HG03025 (cell line): ENCODE results near the gene MED6.

Experiments used
- ATAC-seq: cut with Tn5 transposase; IDR thresholded peaks from one replicate; pipeline ENCODE4 v1.9.1; 2021; ENCODE audit warnings: mild to moderate bottlenecking, moderate library complexity; ENCODE audit not compliant: unreplicated experiment, low FRiP score

Gene MED6

DNA sequence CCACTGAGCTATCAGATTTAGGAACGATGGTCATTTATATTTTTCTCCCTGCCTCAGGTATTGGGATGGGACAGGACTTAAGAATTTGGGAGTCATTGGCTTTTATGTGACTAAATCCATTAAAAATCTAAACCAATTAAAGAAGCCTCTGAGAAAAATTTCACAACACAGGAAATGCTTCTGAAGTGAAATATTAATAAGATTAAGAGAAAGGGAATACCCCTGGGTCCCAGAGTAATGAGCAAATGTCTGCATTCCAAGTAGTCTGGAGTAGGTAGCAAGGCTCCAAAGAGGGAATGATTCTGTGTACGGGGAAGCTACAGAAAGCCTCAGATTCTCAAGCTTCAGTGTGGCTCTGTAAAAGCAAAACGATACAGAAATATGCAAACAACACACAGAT is 707 bp upstream of the MED6 start:
- no peak for ATAC-seq

- no peak for ATAC-seq
These were observed 1.1 kb downstream of the MED6 start for GRCh38 chr14:70599345-70599744.

- no peak for ATAC-seq
These were observed 2.7 kb downstream of the MED6 start for GRCh38 chr14:70597731-70598130.

- ATAC-seq = no peak
These were observed 4.8 kb downstream of the MED6 start for GRCh38 chr14:70595443-70596185.

DNA sequence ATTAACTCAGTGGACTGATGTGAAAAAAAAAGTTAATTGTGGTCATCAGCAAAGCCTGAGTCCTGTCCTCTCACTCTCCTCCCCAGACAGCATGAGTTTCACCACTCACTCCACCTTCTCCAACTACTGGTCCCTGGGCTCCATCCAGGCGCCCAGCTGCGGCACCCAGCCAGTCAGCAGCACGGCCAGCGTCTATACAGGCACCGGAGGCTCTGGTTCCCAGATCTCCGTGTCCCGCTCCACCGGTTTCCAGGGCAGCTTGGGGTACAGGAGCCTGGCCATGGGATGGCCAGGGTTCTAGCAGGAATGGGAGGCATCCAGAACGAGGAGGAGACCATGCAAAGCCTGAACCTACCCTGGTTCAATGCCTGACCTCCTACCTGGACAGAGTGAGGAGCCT is 6.0 kb downstream of the MED6 start:
- ATAC-seq = no peak

DNA sequence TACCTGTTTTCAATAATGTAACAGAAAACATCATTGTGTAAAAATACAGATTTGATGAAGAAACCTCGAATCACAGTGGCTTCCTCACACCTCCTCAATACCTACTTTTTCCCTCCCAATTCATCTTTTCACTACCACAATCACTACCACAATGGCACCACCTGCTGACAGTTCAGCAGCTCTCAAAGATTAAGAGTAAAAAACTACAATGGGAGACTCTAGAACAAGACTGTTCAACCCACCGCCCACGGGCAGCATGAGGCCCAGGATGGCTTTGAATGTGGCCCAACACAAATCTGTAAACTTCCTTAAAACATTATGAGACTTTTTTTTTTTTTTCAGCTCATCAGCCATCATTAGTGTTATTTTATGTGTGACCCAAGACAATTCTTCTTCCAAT is 15.2 kb downstream of the MED6 start:
- ATAC-seq = no peak

- ATAC-seq = no peak
These were observed 23.6 kb downstream of the MED6 start for GRCh38 chr14:70576891-70577290.

DNA sequence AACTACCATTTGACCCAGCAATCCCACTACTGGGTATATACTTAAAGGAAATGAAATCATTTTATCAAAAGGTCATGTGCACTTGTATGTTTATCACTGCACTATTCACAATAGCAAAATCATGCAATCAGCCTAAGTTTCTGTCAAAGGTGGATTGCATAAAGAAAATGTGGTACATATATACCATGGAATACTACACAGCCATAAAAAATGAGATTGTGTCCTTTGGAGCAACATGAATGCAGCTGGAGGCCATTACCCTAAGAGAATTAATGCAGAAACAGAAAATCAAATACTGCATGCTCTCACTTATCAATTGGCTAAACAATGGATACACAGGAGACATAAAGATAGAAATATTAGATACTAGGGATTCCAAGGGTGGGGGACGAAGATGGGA is 27.4 kb downstream of the MED6 start:
- no peak for ATAC-seq

GRCh38 chr14:70571139-70571538 is 29.3 kb downstream of the MED6 start:
- no peak for ATAC-seq

- no peak for ATAC-seq
These were observed 32.7 kb downstream of the MED6 start for GRCh38 chr14:70567791-70568190.

DNA sequence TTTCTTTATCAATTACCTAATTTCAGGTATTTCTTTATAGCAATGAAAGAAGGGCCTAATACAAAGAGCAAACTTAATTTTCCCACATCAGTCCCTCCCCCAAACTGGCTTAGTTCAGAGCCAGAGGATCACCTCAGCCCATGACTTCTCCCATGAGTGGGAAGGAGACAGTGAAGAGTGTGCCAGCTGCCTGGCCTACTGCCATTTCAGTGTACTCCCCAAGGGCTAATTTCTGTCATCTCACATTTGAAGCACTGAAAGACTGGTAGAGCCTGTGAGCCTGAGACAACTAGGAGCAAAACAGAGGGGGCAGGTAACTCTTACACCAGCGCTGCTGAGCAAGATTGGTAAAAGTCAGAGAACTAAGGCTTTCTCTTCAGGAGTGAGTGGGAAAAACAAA is 36.6 kb downstream of the MED6 start:
- ATAC-seq = no peak

GRCh38 chr14:70563417-70563816 is 37.0 kb downstream of the MED6 start:
- no peak for ATAC-seq

DNA sequence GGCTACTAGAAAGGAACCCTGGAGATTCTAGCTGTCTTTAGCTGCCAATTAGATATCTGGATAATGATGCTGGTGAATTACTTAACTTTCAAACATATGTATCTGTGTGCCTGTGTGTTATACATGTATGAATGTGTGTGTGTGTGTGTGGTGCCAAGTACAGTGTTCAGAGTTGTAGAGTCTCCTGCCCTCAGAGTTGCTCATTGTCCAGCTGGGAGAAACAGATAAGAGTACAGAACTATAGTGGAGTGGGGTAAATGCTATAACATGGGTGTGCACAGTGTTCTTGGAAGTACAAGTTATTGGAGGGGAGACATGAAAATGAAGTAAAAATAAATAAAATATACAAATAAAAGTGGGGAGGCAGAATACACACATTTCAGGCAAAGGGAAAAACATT is 42.1 kb downstream of the MED6 start:
- ATAC-seq = no peak

GRCh38 chr14:70555890-70556289 is 44.6 kb downstream of the MED6 start:
- no peak for ATAC-seq

DNA sequence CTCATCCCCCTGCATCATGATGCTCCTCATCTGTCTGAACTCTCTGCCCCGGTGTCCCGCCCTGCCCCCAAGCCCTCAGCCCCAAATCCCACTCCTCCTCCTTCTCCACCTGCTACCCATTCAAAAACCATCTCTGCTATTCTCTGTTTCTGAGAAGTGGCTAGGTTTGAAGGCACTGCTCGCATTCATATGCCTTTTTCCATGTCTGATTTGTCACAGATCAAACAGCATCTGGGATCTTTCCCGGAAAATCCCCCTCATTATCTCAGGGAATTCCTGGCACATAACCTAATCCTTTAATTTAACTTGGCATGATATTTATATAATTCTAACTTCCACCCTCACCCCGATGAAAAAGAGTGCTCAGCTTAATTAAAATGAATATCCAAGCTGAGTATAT is 62.4 kb downstream of the MED6 start:
- no peak for ATAC-seq

- no peak for ATAC-seq
These were observed 63.6 kb downstream of the MED6 start for GRCh38 chr14:70536830-70537229.

DNA sequence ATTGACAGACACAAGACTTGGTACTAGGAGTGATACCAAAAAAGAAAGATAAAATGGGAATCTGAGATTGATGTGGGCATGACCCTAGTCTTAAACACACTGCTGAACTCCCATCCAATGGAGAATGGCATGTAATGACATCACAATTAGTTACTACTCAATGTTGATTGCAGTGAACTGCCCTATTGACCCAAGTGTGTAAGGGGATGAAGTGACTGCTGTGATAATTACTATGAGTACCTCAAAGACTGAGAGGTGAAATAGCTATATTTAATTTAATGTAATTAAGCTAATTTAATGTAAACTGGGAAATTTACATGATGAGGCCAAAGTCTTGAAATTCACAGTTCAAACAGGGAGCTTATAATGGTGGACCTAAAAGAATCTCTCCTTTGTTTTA is 65.6 kb downstream of the MED6 start, which contains the start of gene ADAM20:
TSS of gene ADAM20 (minus strand) at position 101 of the 400 bp plus-strand sequence. CDS start 10,247 bp downstream, outside the sequence.
- no peak for ATAC-seq
